GM12873 (cell line): Measurements from ENCODE around the gene GPR62.

Experiments
- TF ChIP-seq, protein P1 (sequence below): IDR thresholded peaks from 2 replicates; pipeline ENCODE4 v1.5.1; 2012; ENCODE audit warnings: low read depth, mild to moderate bottlenecking, moderate library complexity, low read length, control low read depth; ENCODE audit not compliant: insufficient read depth; ENCODE audit errors: missing control alignments

GPR62 gene

DNA sequence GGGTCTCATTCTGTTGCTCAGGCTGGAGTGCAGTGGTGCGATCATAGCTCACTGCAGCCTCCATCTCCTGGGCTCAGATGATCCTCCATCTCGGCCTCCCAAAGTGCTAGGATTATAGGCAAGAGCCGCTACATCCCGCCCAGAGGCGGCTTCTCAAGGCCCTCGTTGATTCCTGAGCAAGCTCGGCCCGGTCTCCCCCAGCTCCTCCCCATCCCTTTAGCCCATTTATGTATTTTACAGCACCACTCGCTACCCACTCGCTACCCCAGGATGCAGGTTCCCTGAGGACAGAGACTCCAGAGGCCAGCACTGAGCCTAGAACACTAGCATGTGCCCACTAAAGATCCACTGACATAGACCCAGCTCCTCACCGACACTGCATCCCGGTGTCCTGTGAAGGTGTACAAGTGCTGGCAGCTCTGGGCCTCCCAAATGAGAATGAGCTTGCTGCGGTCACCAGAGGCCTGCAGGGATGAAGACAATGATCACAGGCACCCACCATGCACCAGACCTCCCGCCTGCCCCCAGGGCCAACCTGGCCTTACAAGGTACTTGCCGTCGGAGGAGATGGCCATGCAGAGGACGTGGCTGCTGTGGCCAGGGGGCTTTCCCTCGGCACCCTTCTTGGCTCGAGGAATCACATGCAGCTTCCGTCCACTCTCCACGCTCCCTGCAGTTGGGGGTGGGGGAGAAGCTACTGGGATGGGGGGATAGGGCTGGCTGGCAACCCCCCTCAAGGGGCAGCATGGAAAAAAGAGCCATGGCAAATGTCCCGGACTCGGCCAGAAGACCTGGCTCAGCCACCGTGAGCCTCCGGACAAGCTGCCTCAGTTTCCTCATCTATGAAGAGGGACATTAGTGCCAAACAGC lies 19.1 kb upstream of the GPR62 start:
- TF ChIP-seq, protein P1, sequence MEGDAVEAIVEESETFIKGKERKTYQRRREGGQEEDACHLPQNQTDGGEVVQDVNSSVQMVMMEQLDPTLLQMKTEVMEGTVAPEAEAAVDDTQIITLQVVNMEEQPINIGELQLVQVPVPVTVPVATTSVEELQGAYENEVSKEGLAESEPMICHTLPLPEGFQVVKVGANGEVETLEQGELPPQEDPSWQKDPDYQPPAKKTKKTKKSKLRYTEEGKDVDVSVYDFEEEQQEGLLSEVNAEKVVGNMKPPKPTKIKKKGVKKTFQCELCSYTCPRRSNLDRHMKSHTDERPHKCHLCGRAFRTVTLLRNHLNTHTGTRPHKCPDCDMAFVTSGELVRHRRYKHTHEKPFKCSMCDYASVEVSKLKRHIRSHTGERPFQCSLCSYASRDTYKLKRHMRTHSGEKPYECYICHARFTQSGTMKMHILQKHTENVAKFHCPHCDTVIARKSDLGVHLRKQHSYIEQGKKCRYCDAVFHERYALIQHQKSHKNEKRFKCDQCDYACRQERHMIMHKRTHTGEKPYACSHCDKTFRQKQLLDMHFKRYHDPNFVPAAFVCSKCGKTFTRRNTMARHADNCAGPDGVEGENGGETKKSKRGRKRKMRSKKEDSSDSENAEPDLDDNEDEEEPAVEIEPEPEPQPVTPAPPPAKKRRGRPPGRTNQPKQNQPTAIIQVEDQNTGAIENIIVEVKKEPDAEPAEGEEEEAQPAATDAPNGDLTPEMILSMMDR = no peak

DNA sequence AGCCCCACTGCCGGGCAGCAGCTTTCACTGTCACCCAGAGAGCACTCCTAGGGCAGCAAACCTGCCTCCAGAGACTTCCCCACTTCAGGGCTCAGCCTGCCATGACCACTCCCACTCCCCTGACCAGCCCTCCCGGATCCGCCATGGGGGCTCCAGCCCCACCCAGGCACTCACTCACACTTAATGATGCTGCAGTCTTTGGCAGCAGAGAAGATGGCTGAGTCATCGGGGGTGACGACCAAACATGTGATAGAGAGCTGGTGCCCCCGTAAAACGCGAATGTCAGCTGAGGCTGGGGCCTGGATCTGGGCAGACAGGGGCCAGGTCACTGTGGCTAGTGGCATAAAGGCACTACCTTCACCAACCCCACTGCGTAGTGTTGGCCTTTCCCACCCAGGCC lies 18.2 kb upstream of the GPR62 start:
- TF ChIP-seq, protein P1 = no peak

DNA sequence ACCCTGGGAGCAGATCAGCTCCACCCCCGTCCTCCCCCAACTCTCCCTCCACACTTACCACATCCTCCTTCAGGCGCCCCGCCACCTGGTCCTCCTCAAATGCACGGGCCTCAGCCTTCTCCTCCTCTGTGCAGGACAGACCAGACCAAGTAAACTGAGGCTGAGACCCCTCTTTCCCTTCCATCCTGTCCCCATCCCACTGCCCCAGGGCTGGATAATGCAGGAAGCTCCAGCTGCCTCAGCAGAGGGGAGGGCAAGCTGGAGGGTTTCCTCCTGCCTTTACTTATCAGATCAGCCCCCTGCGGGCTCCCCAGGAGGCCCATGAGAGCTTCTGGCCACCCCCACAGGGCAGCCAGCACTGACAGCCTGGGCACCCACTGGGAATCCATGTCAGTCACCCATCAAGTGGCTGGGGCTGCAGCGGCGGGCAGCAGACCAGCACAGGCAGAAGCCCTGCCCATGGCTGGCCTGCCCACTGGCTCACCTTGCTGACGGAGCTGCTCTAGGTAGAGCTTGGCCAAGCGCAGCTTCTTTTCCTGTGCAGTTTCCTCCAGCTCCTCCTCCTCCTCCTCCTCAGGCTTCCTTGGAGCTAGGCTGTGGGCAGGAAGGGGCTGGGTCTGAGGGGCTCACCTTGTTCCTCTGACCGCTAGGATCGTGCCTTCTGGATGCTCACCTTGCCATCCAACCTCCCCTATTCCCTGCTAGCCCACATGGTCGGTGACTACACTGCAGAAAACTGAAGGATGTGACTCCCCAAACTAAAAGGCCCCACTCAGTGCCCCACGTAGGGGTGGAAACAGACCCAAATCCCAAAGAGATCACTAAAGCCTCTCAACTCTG lies 17.4 kb upstream of the GPR62 start:
- TF ChIP-seq, protein P1 = no peak

DNA sequence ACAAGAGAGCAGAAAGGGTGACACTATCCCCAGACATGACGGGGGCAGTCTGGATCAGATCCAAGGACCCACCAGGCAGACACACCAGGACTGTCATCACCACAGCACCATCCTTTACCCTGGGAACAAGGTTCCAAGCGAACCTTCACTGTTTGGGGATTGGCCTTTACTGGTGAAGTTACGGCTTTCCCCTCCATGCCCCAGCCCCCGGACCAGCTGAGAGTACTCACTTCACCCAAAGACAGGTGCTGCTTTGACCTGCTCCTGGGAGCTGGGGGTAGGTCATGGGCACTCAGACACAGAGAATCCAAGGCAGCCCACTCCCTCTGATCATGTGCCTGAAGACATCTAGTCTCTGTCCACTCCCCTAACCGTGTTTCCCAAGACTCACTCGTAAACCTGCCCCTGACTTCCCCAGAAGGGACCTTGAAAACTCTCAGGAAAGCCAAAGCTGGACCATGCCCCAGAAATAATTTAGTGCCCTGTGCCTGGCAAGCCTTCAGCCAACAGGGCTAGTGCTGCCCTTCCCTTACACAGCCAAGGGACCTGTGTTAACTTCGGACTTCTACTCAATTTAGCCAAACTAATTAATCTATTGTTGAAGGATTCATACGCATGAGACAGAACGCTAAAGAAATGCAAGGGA lies 16.3 kb upstream of the GPR62 start:
- TF ChIP-seq, protein P1 = no peak

DNA sequence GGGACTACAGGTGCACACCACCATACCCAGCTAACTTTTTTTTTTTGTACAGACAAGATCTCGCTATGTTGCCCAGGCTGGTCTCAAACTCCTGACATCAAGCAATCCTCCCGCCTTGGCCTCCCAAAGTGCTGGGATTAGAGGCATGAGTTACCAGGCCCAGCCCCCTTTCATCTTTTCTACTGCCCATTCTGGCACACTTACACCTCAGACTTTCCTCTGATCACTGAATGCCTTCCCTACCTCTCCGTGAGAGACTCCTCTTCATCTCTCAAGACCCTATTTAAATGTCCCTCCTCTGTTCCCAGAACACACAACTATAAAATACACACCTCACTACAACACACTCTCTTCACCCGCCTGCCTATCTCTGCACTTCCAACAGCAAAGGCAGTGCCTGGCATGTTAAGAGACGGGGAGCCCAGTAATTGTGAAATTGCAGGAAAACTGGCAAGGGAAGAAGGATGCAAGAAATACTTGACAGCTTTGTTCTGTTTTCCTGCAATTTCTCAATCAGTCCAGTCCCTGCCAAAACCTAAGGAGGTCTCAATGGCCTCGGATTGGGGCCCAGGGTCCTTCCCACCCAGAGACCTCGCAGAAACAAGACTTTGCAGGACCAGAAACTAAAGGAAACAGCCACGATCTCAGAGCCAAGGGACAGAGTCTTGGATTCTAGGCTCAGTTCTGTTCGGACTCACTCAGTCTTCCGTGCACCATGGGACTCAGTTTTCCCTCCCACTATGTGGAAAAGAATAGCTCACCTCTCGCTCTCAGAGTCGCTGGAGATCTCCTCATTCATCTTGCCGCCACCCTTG lies 14.3 kb upstream of the GPR62 start:
- TF ChIP-seq, protein P1 = no peak

DNA sequence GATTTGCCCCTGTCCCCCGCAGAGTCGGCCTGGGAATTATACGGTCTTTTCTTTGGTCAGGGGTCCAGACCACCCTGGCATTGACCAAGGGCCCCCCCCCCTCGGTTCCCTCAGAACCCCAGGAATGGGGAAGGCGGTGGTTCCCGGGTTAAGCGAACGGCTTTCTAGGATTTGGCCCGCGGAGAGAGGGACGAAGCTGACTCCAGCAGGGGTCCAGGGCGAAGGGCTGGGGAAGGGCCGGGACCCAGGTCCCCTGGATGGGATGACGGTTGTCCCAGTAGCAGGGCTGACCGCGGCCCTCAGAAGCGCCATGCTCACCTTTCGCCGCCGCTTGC lies 13.8 kb upstream of the GPR62 start:
- TF ChIP-seq, protein P1 = no peak
